ENCODE measurements around the gene ZNF780B. TPM values are rescaled to one million over a fixed set of nuclear protein-coding genes. Genes with fewer than 3 reads are reported as not detected.

ZNF780B gene
- total and polyA plus RNA-seq, 2 of the 8 experiments (the other 6 are each of a cell fraction or from before 2014, with no cell fraction given), result 3.1 to 22.4 TPM

GRCh38 chr19:40055832-40056504 is at the start of gene ZNF780B (continued):
- TF ChIP-seq SIN3A (conservative IDR thresholded peaks at IDR 0.05 in 1 of 2, IDR thresholded peaks at IDR 0.05 in 1 of 2; ENCODE audit: low read depth in 1 of 2, low read length in 2 of 2) (peak in 1 of 2 experiments; percentile 67; a peak in 1 of 4 replicates), GABPA (IDR thresholded peaks at IDR 0.05; ENCODE audit: borderline replicate concordance, insufficient read depth, low read length) (peak; percentile 75; the same call in 1 of the 2 replicates), MAFK (IDR thresholded peaks at IDR 0.05; ENCODE audit: low read depth, low read length) (no peak), SRF (IDR thresholded peaks at IDR 0.05; ENCODE audit: low read depth, low read length) (no peak), ASH2L (IDR thresholded peaks at IDR 0.05; ENCODE audit: low read length) (peak; percentile 75), PHF8 (conservative IDR thresholded peaks at IDR 0.05; ENCODE audit: low read depth, low read length) (peak; percentile 68), CBX5 (IDR thresholded peaks at IDR 0.05; ENCODE audit: low read depth, low read length) (no peak), GTF2F1 (IDR thresholded peaks at IDR 0.05; ENCODE audit: borderline replicate concordance, low read depth, low read length) (peak; percentile 59; the same call in 1 of the 2 replicates), FOSL1 (IDR thresholded peaks at IDR 0.05; ENCODE audit: insufficient read depth, low read depth, low read length) (no peak), TCF12 (IDR thresholded peaks at IDR 0.05; ENCODE audit: low read depth, low read length) (no peak), YY1 (IDR thresholded peaks at IDR 0.05; ENCODE audit: low read depth, low read length) (no peak), HDAC2 (IDR thresholded peaks at IDR 0.05; ENCODE audit: borderline replicate concordance in 1 of 2, low read depth in 2 of 2, low read length in 2 of 2) (peak in 1 of 2 experiments; percentile 56; a peak in 1 of 4 replicates), BACH1 (IDR thresholded peaks at IDR 0.05; ENCODE audit: low read length) (peak; percentile 18; the same call in 1 of the 2 replicates), JUND (IDR thresholded peaks at IDR 0.05; ENCODE audit: low read length) (no peak), TAF7 (optimal IDR thresholded peaks at IDR 0.05; ENCODE audit: borderline replicate concordance, low read depth, low read length) (no peak), TAF1 (IDR thresholded peaks at IDR 0.05; ENCODE audit: low read depth, low read length) (peak; percentile 35; the same call in 1 of the 2 replicates), SP1 (IDR thresholded peaks at IDR 0.05; ENCODE audit: low read depth, low read length) (no peak), EGR1 (IDR thresholded peaks at IDR 0.05; ENCODE audit: borderline replicate concordance, low read depth, low read length) (no peak), POU5F1 (IDR thresholded peaks at IDR 0.05; ENCODE audit: low read depth, low read length) (no peak), NANOG (IDR thresholded peaks at IDR 0.05; ENCODE audit: insufficient read depth, low read depth, low read length, poor library complexity, severe bottlenecking) (no peak), CTBP2 (IDR thresholded peaks at IDR 0.05; ENCODE audit: borderline replicate concordance, insufficient read depth, insufficient read length, low read length) (no peak), HDAC6 (IDR thresholded peaks at IDR 0.05; ENCODE audit: low read depth, low read length) (no peak), KDM4A (IDR thresholded peaks at IDR 0.05; ENCODE audit: low read depth, low read length, severe bottlenecking) (peak; percentile 98)
- TF ChIP-seq, protein P1, sequence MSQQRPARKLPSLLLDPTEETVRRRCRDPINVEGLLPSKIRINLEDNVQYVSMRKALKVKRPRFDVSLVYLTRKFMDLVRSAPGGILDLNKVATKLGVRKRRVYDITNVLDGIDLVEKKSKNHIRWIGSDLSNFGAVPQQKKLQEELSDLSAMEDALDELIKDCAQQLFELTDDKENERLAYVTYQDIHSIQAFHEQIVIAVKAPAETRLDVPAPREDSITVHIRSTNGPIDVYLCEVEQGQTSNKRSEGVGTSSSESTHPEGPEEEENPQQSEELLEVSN (IDR thresholded peaks at IDR 0.05), result no peak; the same call in 1 of the 2 replicates

Data from H1 (cell line).